ENCODE results near the gene NAALAD2. TPM values are rescaled to one million over a fixed set of nuclear protein-coding genes. Genes with fewer than 3 reads are reported as not detected.
A peak's percentile ranks its signal among the peaks of the same experiment; 100 is the strongest.
"Not testable (repeated sequence)": the region's sequence is repeated elsewhere in the genome, so short reads cannot be mapped to it uniquely, and the experiment has no call there.

Gene NAALAD2
- total RNA-seq, 1 donor from 2014 or later, result not detected

- no peaks in the 10 kb centered on the region for H3K9me3 Mint-ChIP-seq
- H3K4me3 Mint-ChIP-seq, result no peak overlapping the region
- no peak overlapping the region for H3K27ac Mint-ChIP-seq
- DNase-seq (no peak), ATAC-seq (ENCODE audit: low read depth) (no peak)
- H3K36me3 Mint-ChIP-seq (ENCODE audit: low read depth), result peaks cover 35% of the 10 kb centered on the region
- ChIA-PET POLR2A (no interaction called here), CTCF (no interaction called here)
- no peaks in the 10 kb centered on the region for H3K27me3 Mint-ChIP-seq
- no peaks in the 10 kb centered on the region for H3K4me1 Mint-ChIP-seq
- TF ChIP-seq, protein P1, sequence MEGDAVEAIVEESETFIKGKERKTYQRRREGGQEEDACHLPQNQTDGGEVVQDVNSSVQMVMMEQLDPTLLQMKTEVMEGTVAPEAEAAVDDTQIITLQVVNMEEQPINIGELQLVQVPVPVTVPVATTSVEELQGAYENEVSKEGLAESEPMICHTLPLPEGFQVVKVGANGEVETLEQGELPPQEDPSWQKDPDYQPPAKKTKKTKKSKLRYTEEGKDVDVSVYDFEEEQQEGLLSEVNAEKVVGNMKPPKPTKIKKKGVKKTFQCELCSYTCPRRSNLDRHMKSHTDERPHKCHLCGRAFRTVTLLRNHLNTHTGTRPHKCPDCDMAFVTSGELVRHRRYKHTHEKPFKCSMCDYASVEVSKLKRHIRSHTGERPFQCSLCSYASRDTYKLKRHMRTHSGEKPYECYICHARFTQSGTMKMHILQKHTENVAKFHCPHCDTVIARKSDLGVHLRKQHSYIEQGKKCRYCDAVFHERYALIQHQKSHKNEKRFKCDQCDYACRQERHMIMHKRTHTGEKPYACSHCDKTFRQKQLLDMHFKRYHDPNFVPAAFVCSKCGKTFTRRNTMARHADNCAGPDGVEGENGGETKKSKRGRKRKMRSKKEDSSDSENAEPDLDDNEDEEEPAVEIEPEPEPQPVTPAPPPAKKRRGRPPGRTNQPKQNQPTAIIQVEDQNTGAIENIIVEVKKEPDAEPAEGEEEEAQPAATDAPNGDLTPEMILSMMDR (IDR thresholded peaks at IDR 0.05), result no peak
- intact Hi-C loops (cut with micrococcal nuclease), result no loop called here
Observed at GRCh38 chr11:90197377-90197776, 62.9 kb downstream of the NAALAD2 start.

DNA sequence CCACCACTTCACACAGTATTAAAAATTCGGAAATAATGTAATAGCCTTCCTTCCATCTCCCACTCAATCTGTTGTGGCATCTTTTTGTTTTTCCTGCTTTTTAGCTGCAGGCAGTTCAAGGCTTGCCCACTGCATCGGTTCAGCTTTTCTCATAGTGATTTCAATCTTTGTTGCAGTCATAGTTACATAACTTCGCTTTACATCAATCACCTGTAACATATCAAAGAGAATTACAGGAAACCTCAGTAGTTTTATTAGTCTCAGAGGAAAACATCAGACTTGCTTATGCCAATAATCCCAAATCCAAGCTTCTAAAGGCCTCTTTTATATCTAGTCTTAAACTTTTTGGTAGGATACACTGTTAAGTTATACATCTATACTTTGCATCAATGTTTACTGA lies 67.9 kb downstream of the NAALAD2 start:
- Mint-ChIP-seq H3K9me3 (no peaks in the 10 kb centered on the region), H3K27ac (no peak overlapping the region), H3K36me3 (ENCODE audit: low read depth) (peaks cover 62% of the 10 kb centered on the region), H3K4me1 (no peaks in the 10 kb centered on the region), H3K27me3 (no peaks in the 10 kb centered on the region), H3K4me3 (no peak overlapping the region)
- POLR2A ChIA-PET, result no interaction called here
- ATAC-seq (ENCODE audit: low read depth) (no peak), DNase-seq (no peak)
- intact Hi-C loops (cut with micrococcal nuclease), result no loop called here
- TF ChIP-seq, protein P1 (IDR thresholded peaks at IDR 0.05), result no peak
- CTCF ChIA-PET, result no interaction called here

DNA sequence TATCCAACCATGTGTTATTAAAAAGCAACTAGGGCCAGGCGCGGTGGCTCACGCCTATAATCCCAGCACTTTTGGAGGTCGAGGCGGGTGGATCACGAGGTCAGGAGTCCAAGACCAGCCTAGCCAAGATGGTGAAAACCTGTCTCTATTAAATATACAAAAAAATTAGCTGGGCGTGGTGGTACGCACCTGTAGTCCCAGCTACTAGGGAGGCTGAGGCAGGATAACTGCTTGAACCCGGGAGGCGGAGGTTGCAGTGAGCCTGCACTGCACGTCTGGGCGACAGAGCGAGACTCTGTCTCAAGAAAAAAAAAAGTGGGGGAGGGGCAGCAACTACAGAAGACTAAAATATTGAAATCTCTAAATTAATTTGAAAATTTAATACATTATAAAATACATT lies 69.9 kb downstream of the NAALAD2 start:
- no peaks in the 10 kb centered on the region for H3K9me3 Mint-ChIP-seq
- no peak for DNase-seq
- peaks cover 66% of the 10 kb centered on the region for H3K36me3 Mint-ChIP-seq (ENCODE audit: low read depth)
- H3K27me3 Mint-ChIP-seq, result no peaks in the 10 kb centered on the region
- ChIA-PET CTCF (interaction anchor here (0.9 to 1.7 kb wide), 6 partner anchors 8 to 53 kb away, joined by 3 to 8 read pairs (median 4); partner anchors contain the start of gene CHORDC1), POLR2A (no interaction called here)
- intact Hi-C loops (cut with micrococcal nuclease), result no loop called here
- no peak overlapping the region for H3K27ac Mint-ChIP-seq
- TF ChIP-seq, protein P1 (IDR thresholded peaks at IDR 0.05), result no peak
- no peak overlapping the region for H3K4me3 Mint-ChIP-seq
- ATAC-seq (ENCODE audit: low read depth), result no peak
- H3K4me1 Mint-ChIP-seq, result no peaks in the 10 kb centered on the region

- no peaks in the 10 kb centered on the region for H3K4me1 Mint-ChIP-seq
- TF ChIP-seq, protein P1 (IDR thresholded peaks at IDR 0.05), result no peak
- H3K9me3 Mint-ChIP-seq, result no peaks in the 10 kb centered on the region
- no peaks in the 10 kb centered on the region for H3K27me3 Mint-ChIP-seq
- H3K36me3 Mint-ChIP-seq (ENCODE audit: low read depth), result peaks cover 72% of the 10 kb centered on the region
- CTCF ChIA-PET, result interaction anchor here (0.8 to 1.7 kb wide), 8 partner anchors 9 to 52 kb away, joined by 3 to 8 read pairs (median 4); partner anchors contain the start of gene CHORDC1
- POLR2A ChIA-PET, result no interaction called here
- H3K27ac Mint-ChIP-seq, result no peak overlapping the region
- DNase-seq (no peak), ATAC-seq (ENCODE audit: low read depth) (peak; percentile 71)
- intact Hi-C loops (cut with micrococcal nuclease), result loop anchor here (1.0 kb wide), 1 partner anchor 18 kb away; the partner anchor contains the start of gene CHORDC1
- no peak overlapping the region for H3K4me3 Mint-ChIP-seq
Observed at GRCh38 chr11:90204832-90205646, 70.6 kb downstream of the NAALAD2 start.

DNA sequence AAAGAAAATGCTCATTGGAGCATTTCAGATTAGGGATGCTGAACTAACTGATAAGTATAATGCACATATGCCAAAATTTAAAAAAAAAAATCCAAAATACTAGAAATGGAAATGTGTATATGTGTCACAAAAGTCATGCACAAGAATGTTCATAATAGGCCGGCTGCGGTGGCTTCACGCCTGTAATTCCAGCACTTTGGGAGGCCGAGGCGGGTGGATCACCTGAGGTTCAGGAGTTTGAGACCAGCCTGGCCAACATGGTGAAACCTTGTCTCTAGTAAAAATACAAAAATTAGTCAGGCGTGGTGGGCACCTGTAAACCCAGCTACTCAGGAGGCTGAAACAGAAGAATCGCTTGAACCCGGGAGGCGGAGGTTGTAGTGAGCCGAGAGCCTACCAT lies 73.5 kb downstream of the NAALAD2 start:
- CTCF ChIA-PET; H3K4me1 Mint-ChIP-seq; DNase-seq; H3K27me3 Mint-ChIP-seq; H3K4me3 Mint-ChIP-seq; H3K9me3 Mint-ChIP-seq; H3K27ac Mint-ChIP-seq; intact Hi-C loops (cut with micrococcal nuclease); POLR2A ChIA-PET; ATAC-seq (ENCODE audit: low read depth): not testable (repeated sequence)
- peaks cover 70% of the 10 kb centered on the region for H3K36me3 Mint-ChIP-seq (ENCODE audit: low read depth)

Measured in activated B cell treated with CpG ODN at 0.5 μM for 24 hours (primary cell).